Measurements from ENCODE around the gene ALDOB. TPM values are rescaled to one million over a fixed set of nuclear protein-coding genes. Genes with fewer than 3 reads are reported as not detected.

ALDOB gene
- total and polyA plus RNA-seq, 2 donors (not counting 3 experiments of a cell fraction or from before 2014, with no cell fraction given) = not detected

DNA sequence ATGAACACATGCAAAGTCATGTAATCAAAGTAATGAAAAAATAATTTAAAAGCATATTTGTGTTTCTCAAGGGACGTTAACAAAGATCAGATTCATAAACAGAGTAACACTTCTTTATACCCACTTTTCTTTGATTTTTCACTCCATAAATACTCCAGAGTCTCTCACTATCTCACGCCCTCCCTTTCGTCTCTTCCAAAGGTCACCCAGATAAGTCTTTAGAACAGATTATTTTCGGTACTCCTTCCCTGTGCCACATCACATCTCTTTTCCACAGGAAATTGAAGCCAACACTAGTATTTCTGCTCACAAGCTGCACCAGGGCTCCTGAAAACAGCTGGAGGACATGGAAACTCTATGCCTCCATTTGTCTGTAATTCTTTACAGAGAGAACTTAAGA, 15.4 kb upstream of the ALDOB start:
- no peaks in the 10 kb centered on the region for H4K20me1 ChIP-seq (replicated peaks; ENCODE audit: control insufficient read depth, extremely low read depth, insufficient read depth, low read length)
- H3K79me2 ChIP-seq (ENCODE audit: control insufficient read depth, insufficient read depth, low read length) = no peaks in the 10 kb centered on the region
- TF ChIP-seq JUN (IDR thresholded peaks at IDR 0.05; ENCODE audit: borderline replicate concordance, insufficient read depth, insufficient read length, low read depth) = no peak
- no peak for TF ChIP-seq GATA2 (IDR thresholded peaks at IDR 0.05; ENCODE audit: insufficient read depth, insufficient read length, low read depth, low read length)
- TF ChIP-seq POLR2A (IDR thresholded peaks at IDR 0.05; ENCODE audit: low read depth, low read length) = no peak
- TF ChIP-seq POLR2AphosphoS5 (IDR thresholded peaks at IDR 0.05; ENCODE audit: insufficient read depth, low read depth, low read length) = no peak
- TF ChIP-seq MYC (IDR thresholded peaks at IDR 0.05; ENCODE audit: low read depth, low read length) = no peak
- no peak for TF ChIP-seq FOS (IDR thresholded peaks at IDR 0.05; ENCODE audit: borderline replicate concordance, insufficient read depth, low read length)
- TF ChIP-seq EZH2 (IDR thresholded peaks at IDR 0.05; ENCODE audit: borderline replicate concordance, low read depth, low read length, severe bottlenecking) = no peak
- TF ChIP-seq CTCF (IDR thresholded peaks at IDR 0.05; ENCODE audit: extremely low read depth in 1 of 2, insufficient read depth in 1 of 2, low read depth in 1 of 2, low read length in 2 of 2) = no peak
- TF ChIP-seq MAX (IDR thresholded peaks at IDR 0.05; ENCODE audit: insufficient read depth, insufficient read length) = no peak
- intact Hi-C loops (cut with micrococcal nuclease) = no loop called here
- dilution Hi-C loops (cut with MboI; ENCODE audit: extremely low pct_ligation_motif_present, low sequenced_read_pairs) = no loop called here
- no peaks in the 10 kb centered on the region for H3K4me1 ChIP-seq (ENCODE audit: control insufficient read depth, extremely low read depth, insufficient read depth, low read length)
- no peak overlapping the region for H3K4me3 ChIP-seq (replicated peaks in 1 of 3; ENCODE audit: insufficient read depth in 1 of 3, low read depth in 1 of 3, low read length in 3 of 3)
- DNase-seq (ENCODE audit: low read depth, low spot score) = no peak
- no peak for FAIRE-seq
- POLR2A ChIA-PET = no interaction called here
- no peak overlapping the region for H3K27ac ChIP-seq (ENCODE audit: insufficient read depth, low read depth, low read length)
- H2AFZ ChIP-seq (ENCODE audit: low read depth, low read length) = no peak overlapping the region
- H3K36me3 ChIP-seq (ENCODE audit: control insufficient read depth in 2 of 2, extremely low read depth in 1 of 2, insufficient read depth in 2 of 2, low read length in 2 of 2) = no peaks in the 10 kb centered on the region
- CTCF ChIA-PET = interaction anchor here (0.6 to 1.4 kb wide), 2 partner anchors 62 to 79 kb away, joined by 3 read pairs; no protein-coding TSS in a partner anchor
- H3K9me1 ChIP-seq (replicated peaks; ENCODE audit: control insufficient read depth, extremely low read depth, insufficient read depth, low read length) = no peaks in the 10 kb centered on the region
- no peaks in the 10 kb centered on the region for H3K9me3 ChIP-seq (replicated peaks; ENCODE audit: control insufficient read depth, insufficient read depth, low read length)
- no TSS peak for BruUV-seq (replicated peaks)
- H3K9ac ChIP-seq (replicated peaks; ENCODE audit: extremely low read depth, insufficient read depth, low read length) = no peak overlapping the region
- no peak overlapping the region for H3K4me2 ChIP-seq (ENCODE audit: insufficient read depth, low read length)
- H3K27me3 ChIP-seq (ENCODE audit: control insufficient read depth in 2 of 2, insufficient read depth in 2 of 2, low read length in 2 of 2) = peaks cover 7 to 9% of the 10 kb centered on the region in 2 experiments
